Trophoblast cell (in vitro differentiated cells and primary cell): ENCODE measurements around the gene ZNF426.

Source experiments
- DNase-seq, 2 donors: peaks; one replicate each; pipeline ENCODE4 v3.0.0-alpha.2; 2016
- H2AFZ ChIP-seq: 2 replicates; pipeline ENCODE4 v1.6.1; 2013; ENCODE audit warnings: low read length, moderate library complexity, mild to moderate bottlenecking; ENCODE audit not compliant: insufficient read depth, poor library complexity
- H2AK5ac ChIP-seq: 2 replicates; pipeline ENCODE4 v1.6.1; 2013; ENCODE audit warnings: mild to moderate bottlenecking, low read length
- H2BK120ac ChIP-seq: 2 replicates; pipeline ENCODE4 v1.6.1; 2013; ENCODE audit warnings: low read length, mild to moderate bottlenecking, moderate library complexity; ENCODE audit not compliant: insufficient read depth, poor library complexity
- H2BK12ac ChIP-seq: 2 replicates; pipeline ENCODE4 v1.6.1; 2013; ENCODE audit warnings: mild to moderate bottlenecking, low read length, moderate library complexity
- H2BK5ac ChIP-seq: 2 replicates; pipeline ENCODE4 v1.6.1; 2013; ENCODE audit warnings: low read length, low read depth, moderate library complexity, mild to moderate bottlenecking; ENCODE audit not compliant: poor library complexity
- H3K14ac ChIP-seq: 2 replicates; pipeline ENCODE4 v1.6.1; 2013; ENCODE audit warnings: mild to moderate bottlenecking, low read length
- H3K18ac ChIP-seq: 2 replicates; pipeline ENCODE4 v1.6.1; 2013; ENCODE audit warnings: mild to moderate bottlenecking, low read length
- H3K23ac ChIP-seq: 2 replicates; pipeline ENCODE4 v1.6.1; 2013; ENCODE audit warnings: low read length
- H3K27ac ChIP-seq: 2 replicates; pipeline ENCODE4 v1.5.1; 2013; ENCODE audit warnings: low read depth, mild to moderate bottlenecking, inconsistent platforms, low read length, moderate library complexity
- H3K27me3 ChIP-seq: 2 replicates; pipeline ENCODE4 v1.6.1; 2013; ENCODE audit warnings: inconsistent platforms, mild to moderate bottlenecking, low read length, moderate library complexity; ENCODE audit not compliant: insufficient read depth
- H3K36me3 ChIP-seq, 2 experiments: 1 replicate in 1 of 2; 2 replicates in 1 of 2; pipeline ENCODE4 v1.6.1; 2013; ENCODE audit warnings: low read length in 2 of 2, mild to moderate bottlenecking in 2 of 2, moderate library complexity in 1 of 2; ENCODE audit not compliant: insufficient read depth in 2 of 2, control insufficient read depth in 1 of 2
- H3K4ac ChIP-seq: 2 replicates; pipeline ENCODE4 v1.6.1; 2013; ENCODE audit warnings: low read depth, mild to moderate bottlenecking, low read length, moderate library complexity
- H3K4me1 ChIP-seq, 2 experiments: 1 replicate in 1 of 2; 2 replicates in 1 of 2; pipeline ENCODE4 v1.6.1; 2013; ENCODE audit warnings: low read length in 2 of 2, mild to moderate bottlenecking in 2 of 2, moderate library complexity in 1 of 2; ENCODE audit not compliant: insufficient read depth in 2 of 2, control insufficient read depth in 1 of 2
- H3K4me2 ChIP-seq: 2 replicates; pipeline ENCODE4 v1.6.1; 2013; ENCODE audit warnings: inconsistent platforms, mild to moderate bottlenecking, low read length, moderate library complexity
- H3K4me3 ChIP-seq: 2 replicates; pipeline ENCODE4 v1.5.1; 2013; ENCODE audit warnings: mild to moderate bottlenecking, low read depth, low read length, inconsistent platforms
- H3K79me1 ChIP-seq: one replicate; pipeline ENCODE4 v1.6.1; 2013; ENCODE audit warnings: low read length
- H3K79me2 ChIP-seq: 2 replicates; pipeline ENCODE4 v1.6.1; 2013; ENCODE audit warnings: low read length, mild to moderate bottlenecking; ENCODE audit not compliant: control insufficient read depth, insufficient read depth, poor library complexity
- H3K9ac ChIP-seq: 2 replicates; pipeline ENCODE4 v1.6.1; 2013; ENCODE audit warnings: mild to moderate bottlenecking, low read length
- H3K9me3 ChIP-seq: 2 replicates; pipeline ENCODE4 v1.6.1; 2013; ENCODE audit warnings: low read depth, mild to moderate bottlenecking, control low read depth, inconsistent platforms, low read length; ENCODE audit not compliant: insufficient read depth
- H4K12ac ChIP-seq: 2 replicates; pipeline ENCODE4 v1.6.1; 2013; ENCODE audit warnings: low read depth, mild to moderate bottlenecking, low read length, moderate library complexity
- H4K8ac ChIP-seq: 2 replicates; pipeline ENCODE4 v1.6.1; 2013; ENCODE audit warnings: low read depth, mild to moderate bottlenecking, low read length, moderate library complexity
- H4K91ac ChIP-seq: one replicate; pipeline ENCODE4 v1.6.1; 2013; ENCODE audit warnings: low read depth, mild to moderate bottlenecking, low read length, moderate library complexity
- WGBS: extraction: QIAGEN DNeasy Blood & Tissue Kit; methylation state at CpG from one replicate; pipeline ENCODE4 v1.1.7; 2013; ENCODE audit warnings: missing lambda C conversion rate; ENCODE audit not compliant: insufficient read length, insufficient coverage; ENCODE audit errors: extremely low coverage; 5-methylcytosine and 5-hydroxymethylcytosine counted together

ZNF426 gene

DNA sequence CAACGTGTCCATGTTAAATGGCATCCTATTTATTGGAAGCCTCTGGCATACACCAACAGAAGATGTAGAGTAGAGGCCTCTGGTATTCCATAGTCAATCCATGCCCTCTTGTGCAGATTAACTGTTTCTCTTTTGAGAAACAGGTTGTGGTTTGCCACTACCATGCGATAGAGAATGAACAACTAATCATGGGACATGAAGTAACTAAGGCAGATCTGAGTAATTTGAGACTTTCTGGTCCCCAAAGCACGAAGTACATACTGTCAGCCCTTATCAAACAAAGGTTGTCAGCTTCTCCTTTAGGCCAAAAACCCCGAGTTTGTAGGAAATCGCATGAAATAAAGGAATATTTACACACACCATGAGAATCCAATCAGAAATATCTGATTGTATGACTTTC is 42.3 kb upstream of the ZNF426 start:
- Histone ChIP-seq H3K4me3 (no peak overlapping the region), H3K9me3 (peaks cover 5% of the 10 kb centered on the region), H2AFZ (no peak overlapping the region), H3K4me1 (peaks cover 0 to 6% of the 10 kb centered on the region in 2 experiments), H2BK120ac (no peak overlapping the region), H4K91ac (no peak overlapping the region), H2BK5ac (no peak overlapping the region), H3K4me2 (no peak overlapping the region), H3K4ac (peak overlapping the region; percentile 49), H3K9ac (no peak overlapping the region), H3K23ac (no peak overlapping the region), H4K12ac (no peak overlapping the region), H3K27ac (no peak overlapping the region), H3K14ac (no peak overlapping the region), H3K18ac (no peak overlapping the region), H4K8ac (no peak overlapping the region), H3K79me1 (peaks cover 6% of the 10 kb centered on the region), H3K79me2 (peaks cover 32% of the 10 kb centered on the region), H3K27me3 (no peaks in the 10 kb centered on the region), H3K36me3 (peaks cover 5 to 9% of the 10 kb centered on the region in 2 experiments), H2BK12ac (no peak overlapping the region), H2AK5ac (no peak overlapping the region)
- no peak for DNase-seq
- WGBS: no CpG with 5 or more reads among the region's 5 CpGs

DNA sequence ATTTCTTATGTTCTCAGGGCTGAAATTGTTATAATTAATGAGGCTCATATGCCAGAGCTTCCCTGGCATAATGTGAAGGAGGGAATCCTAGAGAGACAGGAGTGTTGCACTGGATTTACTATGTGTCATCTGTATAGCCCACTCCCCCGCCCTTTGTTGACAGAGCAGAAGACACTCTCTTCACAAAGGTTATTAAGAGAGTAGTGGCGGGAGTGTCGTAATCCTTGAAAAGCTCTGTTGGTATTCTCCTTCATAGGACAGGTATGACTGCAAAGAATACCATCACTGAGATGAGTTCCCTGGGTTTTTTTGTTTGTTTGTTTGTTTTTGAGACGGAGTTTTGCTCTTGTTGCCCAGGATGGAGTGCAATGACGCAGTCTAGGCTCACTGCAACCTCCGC is 31.8 kb upstream of the ZNF426 start:
- Histone ChIP-seq H3K79me1 (no peaks in the 10 kb centered on the region), H4K12ac (no peak overlapping the region), H4K91ac (no peak overlapping the region), H3K9me3 (peaks cover 12% of the 10 kb centered on the region), H2BK120ac (no peak overlapping the region), H4K8ac (no peak overlapping the region), H2AK5ac (no peak overlapping the region), H3K4me3 (no peak overlapping the region), H3K27me3 (no peaks in the 10 kb centered on the region), H2BK5ac (no peak overlapping the region), H2AFZ (no peak overlapping the region), H3K36me3 (peaks cover 23 to 30% of the 10 kb centered on the region in 2 experiments), H3K4me1 (peaks cover 0 to 2% of the 10 kb centered on the region in 2 experiments), H3K14ac (no peak overlapping the region), H3K27ac (no peak overlapping the region), H3K18ac (no peak overlapping the region), H3K4me2 (no peak overlapping the region), H2BK12ac (no peak overlapping the region), H3K23ac (no peak overlapping the region), H3K79me2 (peaks cover 20% of the 10 kb centered on the region), H3K9ac (no peak overlapping the region), H3K4ac (peak overlapping the region; percentile 24)
- peak; percentile 56 to 61 for DNase-seq
- no CpG with 5 or more reads among the region's 6 CpGs for WGBS

DNA sequence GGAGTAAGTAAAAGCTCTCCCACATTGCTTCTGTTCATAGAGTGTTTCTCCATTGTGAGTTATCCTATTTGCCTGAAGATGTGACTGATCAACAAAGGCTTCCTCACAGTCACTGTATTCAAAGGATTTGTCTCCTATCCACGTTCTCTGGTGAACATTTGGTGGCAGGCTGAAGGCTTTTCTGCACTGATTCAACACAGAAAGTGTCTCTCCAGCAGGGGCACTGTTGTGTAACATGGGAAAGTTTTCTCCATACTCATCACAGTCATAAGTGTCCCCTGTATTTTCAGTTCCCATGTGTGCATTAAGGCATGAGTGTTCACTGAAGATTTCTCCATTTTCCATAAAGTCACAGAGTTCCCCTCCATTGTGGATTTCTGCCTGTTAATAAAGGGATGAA is 28.3 kb upstream of the ZNF426 start:
- H3K27ac ChIP-seq: no peak overlapping the region
- H3K79me2 ChIP-seq: peaks cover 5% of the 10 kb centered on the region
- no peak overlapping the region for H3K9ac ChIP-seq
- H4K8ac ChIP-seq: no peak overlapping the region
- no CpG with 5 or more reads among the region's 1 CpG for WGBS
- H3K18ac ChIP-seq: no peak overlapping the region
- no peaks in the 10 kb centered on the region for H3K27me3 ChIP-seq
- no peak overlapping the region for H4K91ac ChIP-seq
- H3K4me3 ChIP-seq: no peak overlapping the region
- peaks cover 22 to 41% of the 10 kb centered on the region in 2 experiments for H3K36me3 ChIP-seq
- no peaks in the 10 kb centered on the region for H3K4me1 ChIP-seq
- H2BK12ac ChIP-seq: no peak overlapping the region
- H3K4me2 ChIP-seq: no peak overlapping the region
- no peak overlapping the region for H3K14ac ChIP-seq
- H3K4ac ChIP-seq: no peak overlapping the region
- H2AK5ac ChIP-seq: no peak overlapping the region
- peak in 1 of 2 donors; percentile 4 for DNase-seq
- no peak overlapping the region for H2AFZ ChIP-seq
- no peak overlapping the region for H2BK120ac ChIP-seq
- H3K79me1 ChIP-seq: no peaks in the 10 kb centered on the region
- no peak overlapping the region for H2BK5ac ChIP-seq
- peaks cover 14% of the 10 kb centered on the region for H3K9me3 ChIP-seq
- no peak overlapping the region for H3K23ac ChIP-seq
- H4K12ac ChIP-seq: no peak overlapping the region

DNA sequence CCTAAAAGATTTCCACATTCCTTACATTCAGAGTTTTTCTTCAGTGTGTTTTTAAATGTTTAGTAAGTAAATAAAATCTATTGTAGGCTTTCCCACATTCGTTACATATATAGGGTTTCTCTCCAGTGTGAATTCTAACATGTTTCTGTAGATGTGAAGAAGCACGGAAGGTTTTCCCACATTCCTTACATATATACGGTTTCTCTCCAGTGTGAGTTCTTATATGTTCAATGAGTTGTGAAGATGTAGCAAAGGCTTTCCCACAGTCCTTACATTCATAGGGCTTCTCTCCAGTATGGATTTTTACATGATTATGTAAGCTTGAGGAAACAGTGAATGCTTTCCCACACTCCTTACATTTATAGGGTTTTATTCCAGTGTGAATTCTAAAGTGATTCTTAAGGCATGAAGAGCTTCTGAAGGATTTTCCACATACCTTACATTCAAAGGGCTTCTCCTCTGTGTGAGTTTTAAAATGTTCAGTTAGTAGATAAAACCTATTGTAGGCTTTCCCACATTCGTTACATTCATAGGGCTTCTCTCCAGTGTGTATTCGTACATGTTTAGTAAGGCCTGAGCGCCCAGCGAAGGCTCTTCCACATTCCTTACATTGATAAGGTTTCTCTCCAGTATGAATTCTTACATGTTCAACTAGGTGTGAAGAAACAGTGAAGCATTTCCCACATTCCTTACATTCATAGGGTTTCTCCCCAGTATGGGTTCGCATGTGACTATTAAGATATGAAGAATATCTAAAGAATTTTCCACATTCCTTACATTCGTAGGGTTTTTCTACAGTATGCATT is 27.7 kb upstream of the ZNF426 start:
- no CpG with 5 or more reads among the region's 9 CpGs for WGBS
- Histone ChIP-seq H4K91ac (no peak overlapping the region), H3K9me3 (peaks cover 16% of the 10 kb centered on the region), H4K8ac (no peak overlapping the region), H2BK120ac (no peak overlapping the region), H4K12ac (no peak overlapping the region), H3K9ac (no peak overlapping the region), H2BK12ac (no peak overlapping the region), H3K27ac (no peak overlapping the region), H3K14ac (no peak overlapping the region), H3K4me3 (no peak overlapping the region), H3K4me2 (no peak overlapping the region), H3K4me1 (no peaks in the 10 kb centered on the region), H2BK5ac (no peak overlapping the region), H3K18ac (no peak overlapping the region), H3K4ac (no peak overlapping the region), H3K23ac (no peak overlapping the region), H3K27me3 (no peaks in the 10 kb centered on the region), H3K36me3 (peaks cover 26 to 44% of the 10 kb centered on the region in 2 experiments), H2AFZ (no peak overlapping the region), H2AK5ac (no peak overlapping the region), H3K79me1 (no peaks in the 10 kb centered on the region), H3K79me2 (peaks cover 5% of the 10 kb centered on the region)
- peak in 1 of 2 donors; percentile 18 for DNase-seq
